B cell (primary cell): ENCODE data around the gene PLCB3.

ENCODE experiments used
- EZH2 ChIP-seq: IDR thresholded peaks from 2 replicates; pipeline ENCODE4 v1.6.1; 2012; ENCODE audit warnings: borderline replicate concordance, low read depth, mild to moderate bottlenecking, moderate library complexity, low read length; ENCODE audit not compliant: insufficient read depth, poor library complexity, severe bottlenecking
- TF ChIP-seq, protein P1 (sequence below): fragments of 200-600 bp; IDR thresholded peaks from one replicate; pipeline ENCODE4 v1.8.0; 2022; ENCODE audit warnings: antibody characterized with exemption, mild to moderate bottlenecking

DNA sequence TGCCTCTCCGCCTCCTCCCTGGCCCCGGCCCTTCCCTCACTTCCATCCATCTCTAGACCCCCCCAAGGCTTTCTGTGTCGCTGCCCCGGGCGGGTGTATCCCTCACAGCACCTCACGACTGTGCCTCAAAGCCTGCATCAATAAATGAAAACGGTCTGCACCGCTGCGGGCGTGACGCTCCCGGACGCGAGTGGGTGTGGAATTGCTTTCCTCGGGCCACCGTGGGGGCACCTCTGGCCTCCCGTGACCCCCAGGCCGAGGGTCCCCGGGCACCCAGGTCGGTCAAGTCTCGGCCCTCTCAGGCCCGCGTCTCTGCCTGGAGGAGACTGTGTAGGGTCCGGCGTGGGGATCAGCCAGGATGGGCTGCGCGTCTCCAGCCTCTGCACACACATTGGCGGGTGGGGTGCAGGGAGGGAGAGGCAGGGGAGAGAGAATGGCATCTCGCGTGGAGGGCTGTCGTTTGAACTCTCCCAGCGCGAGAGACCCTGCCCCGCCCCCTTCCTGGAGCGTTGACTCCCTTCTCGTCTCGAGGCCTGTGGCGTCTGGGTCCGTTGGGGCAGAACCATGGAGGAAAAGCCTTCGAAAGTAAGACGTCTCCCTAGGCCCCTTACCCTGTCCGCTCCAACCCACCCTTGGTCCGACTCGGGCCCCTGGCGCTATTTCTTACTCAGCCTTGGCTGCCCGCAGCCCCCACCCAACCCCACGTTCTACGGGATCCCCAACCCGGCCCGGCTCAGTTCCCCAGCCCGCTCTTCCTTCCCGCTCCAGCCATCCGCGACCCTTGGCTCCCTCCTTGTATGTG, 48.7 kb downstream of the PLCB3 start, which contains the start of gene CATSPERZ:
- peak; percentile 38 for TF ChIP-seq EZH2
- TF ChIP-seq, protein P1, sequence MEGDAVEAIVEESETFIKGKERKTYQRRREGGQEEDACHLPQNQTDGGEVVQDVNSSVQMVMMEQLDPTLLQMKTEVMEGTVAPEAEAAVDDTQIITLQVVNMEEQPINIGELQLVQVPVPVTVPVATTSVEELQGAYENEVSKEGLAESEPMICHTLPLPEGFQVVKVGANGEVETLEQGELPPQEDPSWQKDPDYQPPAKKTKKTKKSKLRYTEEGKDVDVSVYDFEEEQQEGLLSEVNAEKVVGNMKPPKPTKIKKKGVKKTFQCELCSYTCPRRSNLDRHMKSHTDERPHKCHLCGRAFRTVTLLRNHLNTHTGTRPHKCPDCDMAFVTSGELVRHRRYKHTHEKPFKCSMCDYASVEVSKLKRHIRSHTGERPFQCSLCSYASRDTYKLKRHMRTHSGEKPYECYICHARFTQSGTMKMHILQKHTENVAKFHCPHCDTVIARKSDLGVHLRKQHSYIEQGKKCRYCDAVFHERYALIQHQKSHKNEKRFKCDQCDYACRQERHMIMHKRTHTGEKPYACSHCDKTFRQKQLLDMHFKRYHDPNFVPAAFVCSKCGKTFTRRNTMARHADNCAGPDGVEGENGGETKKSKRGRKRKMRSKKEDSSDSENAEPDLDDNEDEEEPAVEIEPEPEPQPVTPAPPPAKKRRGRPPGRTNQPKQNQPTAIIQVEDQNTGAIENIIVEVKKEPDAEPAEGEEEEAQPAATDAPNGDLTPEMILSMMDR, result no peak
